SK-MEL-5 (cell line): Measurements from ENCODE around the gene SRRM2. TPM values are rescaled to one million over a fixed set of nuclear protein-coding genes. Genes with fewer than 3 reads are reported as not detected.

Experiments used
- DNase-seq: peaks from one replicate; pipeline ENCODE4 v3.0.0-alpha.2; 2016; ENCODE audit warnings: low read depth, low spot score
- in situ Hi-C: cut with HindIII; loops from 2 replicates; pipeline ENCODE4 v1.10.0; 2016; ENCODE audit warnings: low sequenced_read_pairs, high pct_unique_total_duplicates, low pct_unique_long_range_greater_than_20kb
- total RNA-seq: library from RNA; depleted of rRNA; stranded (reverse); fragments of >200 nt; shearing (Covaris generic); gene quantifications from 2 replicates; pipeline ENCODE4 v1.2.3, GENCODE V29; 2014

SRRM2 gene
- total RNA-seq, 1 experiment from 2014 or later, result 21.4 TPM

- in situ Hi-C loops, result no loop called here
- no peak for DNase-seq
Measured at GRCh38 chr16:2768403-2769089, 16.1 kb downstream of the SRRM2 start.

GRCh38 chr16:2769100-2769529 lies 16.7 kb downstream of the SRRM2 start:
- in situ Hi-C loops, result no loop called here
- DNase-seq, result no peak

GRCh38 chr16:2769675-2770056 lies 17.2 kb downstream of the SRRM2 start:
- in situ Hi-C loops, result no loop called here
- DNase-seq, result peak; percentile 21

GRCh38 chr16:2770057-2770951 lies 17.9 kb downstream of the SRRM2 start:
- no peak for DNase-seq
- in situ Hi-C loops, result no loop called here

GRCh38 chr16:2771496-2772402 lies 19.3 kb downstream of the SRRM2 start:
- no peak for DNase-seq
- in situ Hi-C loops, result no loop called here

GRCh38 chr16:2773188-2773968 lies 20.9 kb downstream of the SRRM2 start:
- DNase-seq, result no peak
- in situ Hi-C loops, result no loop called here

GRCh38 chr16:2774161-2774891 lies 21.9 kb downstream of the SRRM2 start:
- DNase-seq, result no peak

GRCh38 chr16:2775131-2775716 lies 22.8 kb downstream of the SRRM2 start:
- DNase-seq, result no peak

More at GRCh38 chr16:2774161-2774891, 21.9 kb downstream of the SRRM2 start:
- in situ Hi-C loops, result no loop called here

GRCh38 chr16:2775765-2776499 lies 23.5 kb downstream of the SRRM2 start:
- in situ Hi-C loops, result no loop called here

More at GRCh38 chr16:2775131-2775716, 22.8 kb downstream of the SRRM2 start:
- in situ Hi-C loops, result no loop called here

GRCh38 chr16:2776500-2777139 lies 24.2 kb downstream of the SRRM2 start:
- in situ Hi-C loops, result no loop called here
- no peak for DNase-seq

More at GRCh38 chr16:2775765-2776499, 23.5 kb downstream of the SRRM2 start:
- DNase-seq, result no peak

GRCh38 chr16:2777231-2777902 lies 24.9 kb downstream of the SRRM2 start, which contains the start of gene ELOB:
Gene ELOB (minus strand): TSS chr16:2777280. CDS start chr16:2777239, 41 bp downstream.
- DNase-seq, result peak; percentile 79
- in situ Hi-C loops, result no loop called here

GRCh38 chr16:2777903-2778629 lies 25.6 kb downstream of the SRRM2 start:
- in situ Hi-C loops, result no loop called here

GRCh38 chr16:2778630-2778958 lies 26.2 kb downstream of the SRRM2 start:
- in situ Hi-C loops, result no loop called here
- no peak for DNase-seq

More at GRCh38 chr16:2777903-2778629, 25.6 kb downstream of the SRRM2 start:
- no peak for DNase-seq
